Measurements from ENCODE around the gene ATXN1.
A peak's percentile ranks its signal among the peaks of the same experiment; 100 is the strongest.

ATXN1 gene

GRCh38 chr6:16585805-16586204 lies 175.5 kb downstream of the ATXN1 start:
- no peak overlapping the region for H3K9ac ChIP-seq (ENCODE audit: low read length)
- H3K4ac ChIP-seq (ENCODE audit: low read depth in 1 of 2, low read length in 2 of 2) = no peak overlapping the region
- H3K36me3 ChIP-seq (ENCODE audit: control insufficient read depth in 1 of 2, insufficient read depth in 2 of 2, low read depth in 1 of 2, low read length in 2 of 2) = peaks cover 3 to 27% of the 10 kb centered on the region in 2 experiments
- no peak overlapping the region for H3K18ac ChIP-seq (ENCODE audit: low read depth in 1 of 2, low read length in 2 of 2)
- H4K8ac ChIP-seq (ENCODE audit: low read length) = no peak overlapping the region
- no peak overlapping the region for H2AFZ ChIP-seq (ENCODE audit: low read depth, low read length)
- H3K9me3 ChIP-seq (ENCODE audit: control insufficient read depth, low read length) = no peaks in the 10 kb centered on the region
- peak overlapping the region; percentile 49 for H2AK5ac ChIP-seq (ENCODE audit: low read length, severe bottlenecking)
- H2BK12ac ChIP-seq (ENCODE audit: low read length in 2 of 2) = no peak overlapping the region
- no peak overlapping the region for H3K27ac ChIP-seq (ENCODE audit: low read length, poor library complexity, severe bottlenecking)
- H2BK5ac ChIP-seq (ENCODE audit: low read depth, low read length, poor library complexity, severe bottlenecking) = no peak overlapping the region
- no peak for DNase-seq
- H3K4me3 ChIP-seq (ENCODE audit: insufficient read depth in 1 of 2, low read depth in 1 of 2, low read length in 2 of 2) = peak overlapping the region in 1 of 2 experiments; percentile 21
- H2BK15ac ChIP-seq (ENCODE audit: low read depth, poor library complexity, severe bottlenecking) = no peak overlapping the region
- WGBS = 96% methylated on average over 5 of the region's 6 CpGs
- H4K91ac ChIP-seq (ENCODE audit: low read length) = no peak overlapping the region
- no peak overlapping the region for H3K23ac ChIP-seq (ENCODE audit: low read length in 2 of 2)
- H3K27me3 ChIP-seq (ENCODE audit: control insufficient read depth in 1 of 2, insufficient read depth in 1 of 2, low read length in 2 of 2) = no peaks in the 10 kb centered on the region
- peaks cover 10% of the 10 kb centered on the region for H3K4me1 ChIP-seq (ENCODE audit: control insufficient read depth, insufficient read depth, low read depth, low read length)
- peak overlapping the region; percentile 47 for H3K4me2 ChIP-seq (ENCODE audit: low read length, poor library complexity, severe bottlenecking)
- H3K14ac ChIP-seq (ENCODE audit: low read length in 2 of 2) = no peak overlapping the region
- peaks cover 6% of the 10 kb centered on the region for H3K79me1 ChIP-seq (replicated peaks; ENCODE audit: low read length, poor library complexity, severe bottlenecking)
- H2BK120ac ChIP-seq (ENCODE audit: low read depth, low read length) = no peak overlapping the region

DNA sequence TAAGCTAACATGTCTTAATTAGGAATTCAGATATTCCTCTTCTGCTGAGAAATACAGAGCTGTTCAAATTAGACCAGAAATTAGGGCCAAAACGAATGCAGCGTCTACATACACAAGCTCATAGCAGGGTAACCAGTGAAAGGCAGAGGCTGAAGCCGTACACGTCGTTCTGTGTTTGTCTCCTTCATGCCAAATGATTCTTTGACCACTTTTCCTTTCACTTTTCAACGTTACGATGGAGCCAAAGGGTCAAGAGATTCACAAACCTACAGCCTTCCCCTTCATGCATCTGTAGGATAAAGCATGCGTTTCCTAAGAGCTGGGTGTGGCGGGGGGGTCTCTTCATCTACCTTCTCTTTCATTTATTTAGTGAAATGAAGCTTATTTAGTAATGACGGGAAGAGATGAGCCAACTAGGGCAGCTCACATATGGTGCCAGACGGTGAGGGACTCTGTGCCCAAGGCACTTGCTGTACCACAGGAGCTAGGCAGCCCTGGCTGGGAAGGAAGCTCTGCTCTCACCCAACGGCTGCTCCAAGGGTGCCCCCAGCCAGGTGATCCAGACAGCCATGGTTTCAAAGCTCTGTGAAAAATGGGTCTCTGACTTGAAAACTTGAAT lies 178.0 kb downstream of the ATXN1 start:
- Histone ChIP-seq H2BK5ac (ENCODE audit: low read depth, low read length, poor library complexity, severe bottlenecking) (no peak overlapping the region), H2BK120ac (ENCODE audit: low read depth, low read length) (no peak overlapping the region), H2AFZ (ENCODE audit: low read depth, low read length) (no peak overlapping the region), H3K9ac (ENCODE audit: low read length) (peak overlapping the region; percentile 75), H3K9me3 (ENCODE audit: control insufficient read depth, low read length) (no peaks in the 10 kb centered on the region), H4K91ac (ENCODE audit: low read length) (no peak overlapping the region), H2BK15ac (ENCODE audit: low read depth, poor library complexity, severe bottlenecking) (no peak overlapping the region), H3K18ac (ENCODE audit: low read depth in 1 of 2, low read length in 2 of 2) (no peak overlapping the region), H2BK12ac (ENCODE audit: low read length in 2 of 2) (no peak overlapping the region), H3K79me1 (replicated peaks; ENCODE audit: low read length, poor library complexity, severe bottlenecking) (peaks cover 4% of the 10 kb centered on the region), H3K4me2 (ENCODE audit: low read length, poor library complexity, severe bottlenecking) (no peak overlapping the region), H3K4me3 (ENCODE audit: insufficient read depth in 1 of 2, low read depth in 1 of 2, low read length in 2 of 2) (peak overlapping the region in 1 of 2 experiments; percentile 74), H3K14ac (ENCODE audit: low read length in 2 of 2) (no peak overlapping the region), H4K8ac (ENCODE audit: low read length) (no peak overlapping the region), H3K4ac (ENCODE audit: low read depth in 1 of 2, low read length in 2 of 2) (no peak overlapping the region), H3K27me3 (ENCODE audit: control insufficient read depth in 1 of 2, insufficient read depth in 1 of 2, low read length in 2 of 2) (no peaks in the 10 kb centered on the region), H3K23ac (ENCODE audit: low read length in 2 of 2) (no peak overlapping the region), H3K27ac (ENCODE audit: low read length, poor library complexity, severe bottlenecking) (no peak overlapping the region), H3K36me3 (ENCODE audit: control insufficient read depth in 1 of 2, insufficient read depth in 2 of 2, low read depth in 1 of 2, low read length in 2 of 2) (peaks cover 3 to 30% of the 10 kb centered on the region in 2 experiments), H2AK5ac (ENCODE audit: low read length, severe bottlenecking) (no peak overlapping the region), H3K4me1 (ENCODE audit: control insufficient read depth, insufficient read depth, low read depth, low read length) (peaks cover 10% of the 10 kb centered on the region)
- DNase-seq = no peak
- WGBS = 98% methylated on average over 7 of the region's 12 CpGs

GRCh38 chr6:16582446-16583143 lies 178.7 kb downstream of the ATXN1 start:
- no peak overlapping the region for H3K27ac ChIP-seq (ENCODE audit: low read length, poor library complexity, severe bottlenecking)
- peak overlapping the region in 1 of 2 experiments; percentile 74 for H3K4me3 ChIP-seq (ENCODE audit: insufficient read depth in 1 of 2, low read depth in 1 of 2, low read length in 2 of 2)
- H2BK12ac ChIP-seq (ENCODE audit: low read length in 2 of 2) = no peak overlapping the region
- H3K9ac ChIP-seq (ENCODE audit: low read length) = peak overlapping the region; percentile 75
- no peak overlapping the region for H2BK120ac ChIP-seq (ENCODE audit: low read depth, low read length)
- H3K23ac ChIP-seq (ENCODE audit: low read length in 2 of 2) = no peak overlapping the region
- H3K4me1 ChIP-seq (ENCODE audit: control insufficient read depth, insufficient read depth, low read depth, low read length) = peaks cover 6% of the 10 kb centered on the region
- H2AFZ ChIP-seq (ENCODE audit: low read depth, low read length) = no peak overlapping the region
- H2AK5ac ChIP-seq (ENCODE audit: low read length, severe bottlenecking) = no peak overlapping the region
- peaks cover 3 to 30% of the 10 kb centered on the region in 2 experiments for H3K36me3 ChIP-seq (ENCODE audit: control insufficient read depth in 1 of 2, insufficient read depth in 2 of 2, low read depth in 1 of 2, low read length in 2 of 2)
- no peak overlapping the region for H3K14ac ChIP-seq (ENCODE audit: low read length in 2 of 2)
- no peaks in the 10 kb centered on the region for H3K27me3 ChIP-seq (ENCODE audit: control insufficient read depth in 1 of 2, insufficient read depth in 1 of 2, low read length in 2 of 2)
- no peak overlapping the region for H2BK5ac ChIP-seq (ENCODE audit: low read depth, low read length, poor library complexity, severe bottlenecking)
- no peak overlapping the region for H4K91ac ChIP-seq (ENCODE audit: low read length)
- H3K79me1 ChIP-seq (replicated peaks; ENCODE audit: low read length, poor library complexity, severe bottlenecking) = peaks cover 2% of the 10 kb centered on the region
- H3K18ac ChIP-seq (ENCODE audit: low read depth in 1 of 2, low read length in 2 of 2) = no peak overlapping the region
- H3K4me2 ChIP-seq (ENCODE audit: low read length, poor library complexity, severe bottlenecking) = no peak overlapping the region
- H4K8ac ChIP-seq (ENCODE audit: low read length) = no peak overlapping the region
- H3K9me3 ChIP-seq (ENCODE audit: control insufficient read depth, low read length) = no peaks in the 10 kb centered on the region
- DNase-seq = no peak
- no peak overlapping the region for H2BK15ac ChIP-seq (ENCODE audit: low read depth, poor library complexity, severe bottlenecking)
- no peak overlapping the region for H3K4ac ChIP-seq (ENCODE audit: low read depth in 1 of 2, low read length in 2 of 2)
- 100% methylated on average over 2 of the region's 3 CpGs for WGBS

GRCh38 chr6:16578695-16579285 lies 182.5 kb downstream of the ATXN1 start:
- 100% methylated on average over 2 of the region's 3 CpGs for WGBS
- H3K4me2 ChIP-seq (ENCODE audit: low read length, poor library complexity, severe bottlenecking) = no peak overlapping the region
- DNase-seq = no peak
- no peak overlapping the region for H3K18ac ChIP-seq (ENCODE audit: low read depth in 1 of 2, low read length in 2 of 2)
- H2BK5ac ChIP-seq (ENCODE audit: low read depth, low read length, poor library complexity, severe bottlenecking) = no peak overlapping the region
- H2BK120ac ChIP-seq (ENCODE audit: low read depth, low read length) = no peak overlapping the region
- H3K23ac ChIP-seq (ENCODE audit: low read length in 2 of 2) = no peak overlapping the region
- H2AFZ ChIP-seq (ENCODE audit: low read depth, low read length) = no peak overlapping the region
- peaks cover 3 to 18% of the 10 kb centered on the region in 2 experiments for H3K36me3 ChIP-seq (ENCODE audit: control insufficient read depth in 1 of 2, insufficient read depth in 2 of 2, low read depth in 1 of 2, low read length in 2 of 2)
- peaks cover 1% of the 10 kb centered on the region for H3K79me1 ChIP-seq (replicated peaks; ENCODE audit: low read length, poor library complexity, severe bottlenecking)
- H4K91ac ChIP-seq (ENCODE audit: low read length) = no peak overlapping the region
- H3K9me3 ChIP-seq (ENCODE audit: control insufficient read depth, low read length) = no peaks in the 10 kb centered on the region
- H2AK5ac ChIP-seq (ENCODE audit: low read length, severe bottlenecking) = no peak overlapping the region
- no peak overlapping the region for H3K4me3 ChIP-seq (ENCODE audit: insufficient read depth in 1 of 2, low read depth in 1 of 2, low read length in 2 of 2)
- no peak overlapping the region for H2BK15ac ChIP-seq (ENCODE audit: low read depth, poor library complexity, severe bottlenecking)
- no peak overlapping the region for H3K4ac ChIP-seq (ENCODE audit: low read depth in 1 of 2, low read length in 2 of 2)
- H2BK12ac ChIP-seq (ENCODE audit: low read length in 2 of 2) = no peak overlapping the region
- peaks cover 1% of the 10 kb centered on the region for H3K4me1 ChIP-seq (ENCODE audit: control insufficient read depth, insufficient read depth, low read depth, low read length)
- H3K9ac ChIP-seq (ENCODE audit: low read length) = no peak overlapping the region
- no peak overlapping the region for H3K27ac ChIP-seq (ENCODE audit: low read length, poor library complexity, severe bottlenecking)
- no peaks in the 10 kb centered on the region for H3K27me3 ChIP-seq (ENCODE audit: control insufficient read depth in 1 of 2, insufficient read depth in 1 of 2, low read length in 2 of 2)
- H4K8ac ChIP-seq (ENCODE audit: low read length) = no peak overlapping the region
- H3K14ac ChIP-seq (ENCODE audit: low read length in 2 of 2) = no peak overlapping the region
